SU-DHL-6 (cell line): Measurements from ENCODE around the gene UBL4A.

Experiments used
- CTCF ChIP-seq: fragments of 200-600 bp; sonication (generic); IDR thresholded peaks from one replicate; pipeline ENCODE4 v1.5.1; 2017; ENCODE audit warnings: antibody characterized with exemption, mild to moderate bottlenecking, low read length, moderate library complexity; ENCODE audit not compliant: insufficient read depth, poor library complexity, severe bottlenecking
- EZH2phosphoT487 ChIP-seq: fragments of 200-600 bp; sonication (generic), shearing (Covaris generic); conservative IDR thresholded peaks from 2 replicates; pipeline ENCODE4 v1.6.1; 2018; ENCODE audit warnings: mild to moderate bottlenecking, antibody characterized with exemption, low read length, moderate library complexity, mixed read lengths

DNA sequence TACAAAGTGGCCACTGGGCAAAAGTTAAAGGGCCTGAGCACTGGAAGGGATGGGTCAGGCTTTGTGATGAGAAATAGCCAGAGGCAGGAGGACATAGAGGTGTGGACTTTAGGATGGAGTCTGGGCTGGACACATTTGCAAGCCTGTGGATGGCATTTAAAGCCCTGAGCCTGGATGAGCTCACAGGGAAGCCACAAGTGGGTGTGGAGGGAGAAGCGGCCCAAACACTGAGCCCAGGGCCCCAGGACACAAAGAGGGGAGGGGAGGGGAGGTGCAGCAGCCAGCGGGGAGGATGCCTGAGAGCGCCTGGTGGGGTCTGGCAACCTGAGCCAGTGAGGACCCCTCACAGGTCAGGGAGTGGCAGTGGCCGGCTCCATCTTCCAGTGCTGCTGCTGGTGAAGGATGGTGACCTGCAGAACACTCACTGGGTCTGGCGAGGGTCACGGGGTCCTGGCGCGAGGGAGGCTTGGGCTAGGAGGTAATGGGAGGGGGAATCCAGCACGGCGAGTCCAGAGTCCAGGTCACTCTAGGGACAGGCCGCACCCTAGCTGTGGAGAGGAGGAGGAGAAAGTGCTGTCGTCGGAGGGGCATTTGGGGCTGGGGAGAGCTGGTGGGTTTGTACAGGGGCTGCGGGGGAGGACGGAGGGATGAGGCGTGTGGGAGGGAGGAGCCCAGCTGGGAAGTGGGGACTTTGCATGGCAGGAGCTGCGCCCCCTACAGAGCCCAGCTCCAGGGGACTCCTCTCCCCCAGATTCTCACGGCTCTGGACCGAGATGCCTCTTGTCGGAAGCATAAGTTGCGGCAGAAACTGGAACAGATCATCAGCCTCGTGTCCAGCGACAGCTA lies 14.4 kb downstream of the UBL4A start:
- TF ChIP-seq CTCF (no peak), EZH2phosphoT487 (no peak)
